ENCODE measurements around the gene CFAP210.
A peak's percentile ranks its signal among the peaks of the same experiment; 100 is the strongest.
"Not testable (repeated sequence)": the region's sequence is repeated elsewhere in the genome, so short reads cannot be mapped to it uniquely, and the experiment has no call there.

CFAP210 gene

GRCh38 chr2:169670937-169671336 lies 23.3 kb downstream of the CFAP210 start:
- FAIRE-seq, result no peak

- FAIRE-seq, result no peak
Observed at GRCh38 chr2:169670215-169670651, 24.0 kb downstream of the CFAP210 start.

GRCh38 chr2:169667583-169667982 lies 26.6 kb downstream of the CFAP210 start:
- FAIRE-seq, result no peak

- FAIRE-seq, result no peak
Observed at GRCh38 chr2:169664978-169665930, 29.0 kb downstream of the CFAP210 start.

- FAIRE-seq, result no peak
Observed at GRCh38 chr2:169664600-169664977, 29.6 kb downstream of the CFAP210 start.

- no peak for FAIRE-seq
Observed at GRCh38 chr2:169663247-169663646, 31.0 kb downstream of the CFAP210 start.

GRCh38 chr2:169662744-169663143 lies 31.5 kb downstream of the CFAP210 start:
- FAIRE-seq, result no peak

- no peak for FAIRE-seq
Observed at GRCh38 chr2:169661265-169661664, 32.9 kb downstream of the CFAP210 start.

GRCh38 chr2:169659320-169659719 lies 34.9 kb downstream of the CFAP210 start:
- FAIRE-seq, result no peak

- no peak for FAIRE-seq
Observed at GRCh38 chr2:169658877-169659276, 35.3 kb downstream of the CFAP210 start.

- no peak for FAIRE-seq
Observed at GRCh38 chr2:169656164-169656563, 38.0 kb downstream of the CFAP210 start.

- FAIRE-seq, result no peak
Observed at GRCh38 chr2:169653636-169654035, 40.6 kb downstream of the CFAP210 start.

- no peak for FAIRE-seq
Observed at GRCh38 chr2:169649278-169649677, 44.9 kb downstream of the CFAP210 start.

GRCh38 chr2:169647496-169647895 lies 46.7 kb downstream of the CFAP210 start:
- peak; percentile 50 for FAIRE-seq

- FAIRE-seq, result no peak
Observed at GRCh38 chr2:169644173-169644572, 50.0 kb downstream of the CFAP210 start.

GRCh38 chr2:169641464-169641863 lies 52.7 kb downstream of the CFAP210 start:
- no peak for FAIRE-seq

- no peak for FAIRE-seq
Observed at GRCh38 chr2:169640104-169640503, 54.1 kb downstream of the CFAP210 start.

- FAIRE-seq, result peak; percentile 60
Observed at GRCh38 chr2:169637620-169638019, 56.6 kb downstream of the CFAP210 start.

GRCh38 chr2:169636440-169637097 lies 57.6 kb downstream of the CFAP210 start:
- no peak for FAIRE-seq

- no peak for FAIRE-seq
Observed at GRCh38 chr2:169625781-169626180, 68.4 kb downstream of the CFAP210 start.

GRCh38 chr2:169623235-169623634 lies 71.0 kb downstream of the CFAP210 start:
- no peak for FAIRE-seq

GRCh38 chr2:169620509-169620908 lies 73.7 kb downstream of the CFAP210 start:
- no peak for FAIRE-seq

- no peak for FAIRE-seq
Observed at GRCh38 chr2:169619946-169620345, 74.3 kb downstream of the CFAP210 start.

GRCh38 chr2:169615982-169616381 lies 78.2 kb downstream of the CFAP210 start:
- FAIRE-seq, result not testable (repeated sequence)

All from endometrium (tissue), 2 donors.